ENCODE measurements around the gene SORCS1. TPM values are rescaled to one million over a fixed set of nuclear protein-coding genes. Genes with fewer than 3 reads are reported as not detected.
A peak's percentile ranks its signal among the peaks of the same experiment; 100 is the strongest.

Gene SORCS1
- total RNA-seq, 1 experiment from 2014 or later = 1.7 TPM

DNA sequence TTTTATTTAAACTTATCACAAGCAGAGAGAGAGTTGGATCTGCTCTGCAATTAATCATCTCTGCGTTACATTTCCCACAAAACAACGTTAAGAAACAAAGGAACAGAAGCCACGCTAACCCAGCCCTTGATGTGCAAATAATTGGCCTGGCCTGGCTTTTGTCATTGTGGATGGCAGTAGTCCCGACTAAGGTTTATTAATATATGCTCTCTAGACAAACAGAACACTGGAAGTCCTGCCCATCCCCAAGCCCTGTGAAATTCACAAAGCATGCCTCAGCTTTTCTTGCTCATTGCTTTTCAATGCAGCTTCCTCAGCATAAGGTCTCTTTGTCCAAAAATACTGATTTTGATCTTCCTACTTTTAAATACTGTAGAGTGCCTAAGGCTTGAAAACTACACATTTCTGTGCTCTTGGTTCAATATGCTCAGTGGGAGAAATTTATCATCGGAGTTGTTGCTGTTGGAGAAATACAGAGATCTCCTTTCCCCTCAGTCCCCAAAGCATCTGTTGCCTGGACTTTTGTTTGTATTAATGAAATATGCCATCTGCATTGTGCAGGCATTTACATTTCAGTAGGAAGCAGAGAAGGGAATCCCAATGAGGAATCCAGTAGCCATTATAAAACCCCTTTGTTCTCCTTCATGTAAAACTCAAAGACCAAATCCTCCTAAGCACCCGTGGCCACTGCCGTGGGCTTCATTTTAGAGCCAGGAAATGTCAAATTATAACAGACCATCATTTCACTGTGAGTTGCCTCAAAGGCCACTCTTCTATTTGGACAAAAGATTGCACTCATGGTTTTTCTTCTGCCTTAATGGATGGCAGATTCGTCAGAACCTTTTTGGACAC is 61.1 kb downstream of the SORCS1 start:
- H3K56ac ChIP-seq (ENCODE audit: insufficient read length, low read depth, low read length) = no peak overlapping the region
- no peak overlapping the region for H2BK20ac ChIP-seq (ENCODE audit: low read depth, low read length, poor library complexity, severe bottlenecking)
- H3K9me3 ChIP-seq (ENCODE audit: control insufficient read depth, low read depth, low read length) = no peaks in the 10 kb centered on the region
- H3K27me3 ChIP-seq (ENCODE audit: insufficient read depth, low read length) = no peaks in the 10 kb centered on the region
- no peak overlapping the region for H3K4me2 ChIP-seq (ENCODE audit: insufficient read depth, insufficient read length, low read length)
- H4K20me1 ChIP-seq (ENCODE audit: control insufficient read depth, insufficient read depth, insufficient read length) = no peaks in the 10 kb centered on the region
- H3K27ac ChIP-seq (ENCODE audit: insufficient read length, low read depth, low read length) = no peak overlapping the region
- no peak overlapping the region for H2AFZ ChIP-seq (ENCODE audit: low read length)
- H3K14ac ChIP-seq (ENCODE audit: insufficient read depth, low read length) = no peak overlapping the region
- Mint-ChIP-seq H3K27me3 (ENCODE audit: low read depth) (no peaks in the 10 kb centered on the region), H3K4me3 (no peak overlapping the region; a peak in 1 of 5 replicates), H3K36me3 (ENCODE audit: insufficient read depth in 1 of 3, low read depth in 3 of 3) (peaks cover 0 to 6% (median 3%) of the 10 kb centered on the region in 3 experiments; a peak in 4 of 7 replicates), H3K4me1 (peaks cover 17 to 22% of the 10 kb centered on the region in 2 experiments), H3K9me3 (peaks cover 3 to 6% of the 10 kb centered on the region in 2 experiments; a peak in 4 of 5 replicates), H3K27ac (peak overlapping the region in 2 of 3 experiments; percentile 5 to 50; a peak in 3 of 7 replicates)
- H3K79me2 ChIP-seq (ENCODE audit: insufficient read depth, low read length) = no peaks in the 10 kb centered on the region
- no peak for DNase-seq
- no peak overlapping the region for H2BK12ac ChIP-seq (ENCODE audit: insufficient read length, low read depth, low read length)
- no peak overlapping the region for H3K4ac ChIP-seq (ENCODE audit: low read depth, low read length)
- H2BK5ac ChIP-seq (ENCODE audit: insufficient read length, low read length) = no peak overlapping the region
- no peak overlapping the region for H2BK120ac ChIP-seq (ENCODE audit: low read depth, low read length, poor library complexity, severe bottlenecking)
- H3K23me2 ChIP-seq (ENCODE audit: insufficient read length, low read depth, low read length, poor library complexity, severe bottlenecking) = no peaks in the 10 kb centered on the region
- H3K23ac ChIP-seq (ENCODE audit: insufficient read length, low read depth, low read length) = no peak overlapping the region
- WGBS (ENCODE audit: extremely low coverage, insufficient read length, low lambda C conversion rate) = no CpG with 5 or more reads among the region's 8 CpGs
- H3K4me1 ChIP-seq (ENCODE audit: insufficient read depth, low read length) = peaks cover 10% of the 10 kb centered on the region; the same call in 1 of the 2 replicates
- H4K5ac ChIP-seq (ENCODE audit: insufficient read length, low read depth, low read length) = no peak overlapping the region
- H3K18ac ChIP-seq (ENCODE audit: insufficient read length, low read depth, low read length) = no peak overlapping the region
- H4K91ac ChIP-seq (ENCODE audit: insufficient read length, low read depth, low read length) = no peak overlapping the region
- H3T11ph ChIP-seq (ENCODE audit: low read length) = no peak overlapping the region
- H3K79me1 ChIP-seq (ENCODE audit: insufficient read depth, low read depth, low read length, poor library complexity, severe bottlenecking) = no peaks in the 10 kb centered on the region
- H3K9ac ChIP-seq (ENCODE audit: extremely low read depth, insufficient read length, low read length) = no peak overlapping the region
- H4K8ac ChIP-seq (replicated peaks; ENCODE audit: insufficient read length, low read depth, low read length) = no peak overlapping the region
- no peak overlapping the region for H2AK5ac ChIP-seq (ENCODE audit: insufficient read length, low read length)
- no peak overlapping the region for H2BK15ac ChIP-seq (ENCODE audit: low read depth, low read length)
- TF ChIP-seq, protein P1, sequence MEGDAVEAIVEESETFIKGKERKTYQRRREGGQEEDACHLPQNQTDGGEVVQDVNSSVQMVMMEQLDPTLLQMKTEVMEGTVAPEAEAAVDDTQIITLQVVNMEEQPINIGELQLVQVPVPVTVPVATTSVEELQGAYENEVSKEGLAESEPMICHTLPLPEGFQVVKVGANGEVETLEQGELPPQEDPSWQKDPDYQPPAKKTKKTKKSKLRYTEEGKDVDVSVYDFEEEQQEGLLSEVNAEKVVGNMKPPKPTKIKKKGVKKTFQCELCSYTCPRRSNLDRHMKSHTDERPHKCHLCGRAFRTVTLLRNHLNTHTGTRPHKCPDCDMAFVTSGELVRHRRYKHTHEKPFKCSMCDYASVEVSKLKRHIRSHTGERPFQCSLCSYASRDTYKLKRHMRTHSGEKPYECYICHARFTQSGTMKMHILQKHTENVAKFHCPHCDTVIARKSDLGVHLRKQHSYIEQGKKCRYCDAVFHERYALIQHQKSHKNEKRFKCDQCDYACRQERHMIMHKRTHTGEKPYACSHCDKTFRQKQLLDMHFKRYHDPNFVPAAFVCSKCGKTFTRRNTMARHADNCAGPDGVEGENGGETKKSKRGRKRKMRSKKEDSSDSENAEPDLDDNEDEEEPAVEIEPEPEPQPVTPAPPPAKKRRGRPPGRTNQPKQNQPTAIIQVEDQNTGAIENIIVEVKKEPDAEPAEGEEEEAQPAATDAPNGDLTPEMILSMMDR (conservative IDR thresholded peaks at IDR 0.05) = no peak

Data from H9 (cell line).